ENCODE measurements around the gene COL16A1.

Gene COL16A1

GRCh38 chr1:31645274-31645568 is 58.6 kb downstream of the COL16A1 start:
- DNase-seq, result no peak

- DNase-seq, result peak; percentile 97 to 99
Measured at GRCh38 chr1:31644560-31645273, 59.1 kb downstream of the COL16A1 start, which contains the start of gene PEF1. TSS of gene PEF1 (minus strand) at chr1:31644876. CDS start at chr1:31644864, 12 bp downstream.

GRCh38 chr1:31643976-31644559 is 59.7 kb downstream of the COL16A1 start:
- DNase-seq, result peak in 1 of 2 experiments; percentile 50

GRCh38 chr1:31642897-31643296 is 60.9 kb downstream of the COL16A1 start:
- no peak for DNase-seq

DNA sequence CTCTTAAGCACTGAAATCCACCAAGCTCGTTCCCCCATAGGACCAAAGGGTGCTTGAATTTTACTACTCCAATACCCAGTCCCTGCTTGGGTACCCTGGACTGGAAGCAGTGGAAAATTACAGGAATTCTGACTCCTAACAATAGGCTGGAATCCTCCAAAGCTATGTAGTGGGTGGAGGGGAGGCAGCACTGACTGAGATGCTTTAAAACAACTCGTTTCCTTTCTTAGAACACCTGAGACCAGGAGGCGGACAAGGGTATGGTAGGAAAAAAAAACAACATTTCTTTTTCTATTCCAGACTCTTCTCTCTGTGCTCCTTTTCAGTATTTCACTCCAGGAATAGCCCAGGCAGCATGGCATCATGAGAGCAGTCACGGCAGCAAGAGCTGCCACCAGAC is 61.5 kb downstream of the COL16A1 start:
- DNase-seq, result no peak

DNA sequence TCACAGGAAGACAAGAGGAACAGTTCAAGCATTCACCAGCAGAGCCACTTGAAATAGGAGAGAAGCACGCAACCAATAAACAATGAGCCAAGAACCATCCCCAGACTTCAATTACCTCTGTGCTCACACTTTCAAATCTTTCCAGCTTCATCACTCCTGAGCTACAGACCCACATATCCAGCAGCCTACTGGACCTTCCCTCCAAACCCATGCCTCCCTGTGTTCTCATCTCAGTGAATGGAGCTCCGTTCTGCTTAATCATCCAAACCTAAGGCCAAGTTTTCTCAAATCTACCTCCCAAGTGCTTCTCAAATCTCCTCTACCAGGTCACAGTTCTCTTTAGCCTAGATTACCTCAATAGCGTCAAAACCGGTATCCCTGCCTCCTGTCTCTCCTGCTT is 62.9 kb downstream of the COL16A1 start:
- DNase-seq, result no peak

- DNase-seq, result no peak
Measured at GRCh38 chr1:31640179-31640578, 63.6 kb downstream of the COL16A1 start.

GRCh38 chr1:31639543-31639942 is 64.3 kb downstream of the COL16A1 start:
- no peak for DNase-seq

GRCh38 chr1:31637915-31638673 is 65.7 kb downstream of the COL16A1 start:
- no peak for DNase-seq

- no peak for DNase-seq
Measured at GRCh38 chr1:31633117-31633516, 70.7 kb downstream of the COL16A1 start.

- no peak for DNase-seq
Measured at GRCh38 chr1:31632649-31633048, 71.2 kb downstream of the COL16A1 start.

DNA sequence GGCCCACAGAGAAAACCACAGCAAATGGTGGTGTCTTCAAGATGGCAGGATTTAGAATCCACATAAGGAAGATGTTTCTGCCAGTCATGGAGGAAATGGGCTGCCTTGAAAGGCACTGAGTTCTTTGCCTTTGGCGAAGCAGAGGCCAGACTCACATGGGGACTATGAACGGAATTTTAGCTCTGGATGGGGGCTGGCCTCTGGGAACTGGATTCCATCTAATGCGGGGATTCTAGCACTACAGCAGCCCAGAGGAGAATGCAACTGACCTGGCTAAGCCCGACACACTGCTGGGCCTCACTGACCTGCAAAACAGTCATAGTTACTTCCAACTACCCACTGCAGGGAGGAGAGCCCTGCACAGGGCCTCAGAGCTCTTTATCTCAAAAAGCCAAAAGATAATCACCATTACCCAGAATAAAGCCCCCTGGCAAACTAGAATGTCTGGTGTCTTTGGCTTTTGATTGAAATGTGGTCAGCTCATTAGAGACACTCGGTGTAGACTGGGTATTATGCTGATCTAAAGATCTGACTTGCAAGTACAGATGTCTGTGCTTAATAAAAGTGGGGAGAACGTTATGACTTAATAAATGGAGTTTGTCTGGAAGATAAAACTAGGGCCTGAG is 74.8 kb downstream of the COL16A1 start:
- no peak for DNase-seq

DNA sequence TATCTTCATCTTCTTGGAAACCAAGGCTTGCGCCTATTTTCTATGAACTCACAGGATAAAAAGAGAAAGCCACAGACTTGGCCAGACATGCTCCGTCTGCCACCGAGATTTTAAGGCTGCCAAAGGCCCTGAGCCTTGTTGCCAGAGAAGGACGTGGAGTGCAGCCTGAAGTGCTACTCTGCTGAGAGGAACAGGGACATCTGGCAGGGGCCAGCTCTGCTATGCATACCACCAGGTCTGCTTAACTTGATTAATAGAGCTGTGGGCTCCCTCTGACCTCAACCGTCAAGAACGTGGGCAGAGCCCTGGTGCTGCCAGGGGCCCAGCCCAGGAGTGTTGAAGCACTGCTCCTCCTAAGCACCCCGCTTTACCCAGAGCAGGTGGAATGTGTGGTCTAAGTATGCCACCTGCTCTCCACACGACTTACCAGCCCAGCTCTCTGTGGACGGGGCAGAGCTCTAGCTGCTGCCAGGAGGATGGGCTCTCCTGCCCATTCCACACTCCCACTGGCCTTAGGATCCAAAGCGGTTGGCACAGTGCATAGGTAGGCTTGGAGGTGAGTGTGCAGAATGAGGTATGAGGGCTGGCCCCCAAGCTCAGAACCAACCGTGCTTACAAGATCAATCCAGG is 75.8 kb downstream of the COL16A1 start:
- DNase-seq, result no peak

DNA sequence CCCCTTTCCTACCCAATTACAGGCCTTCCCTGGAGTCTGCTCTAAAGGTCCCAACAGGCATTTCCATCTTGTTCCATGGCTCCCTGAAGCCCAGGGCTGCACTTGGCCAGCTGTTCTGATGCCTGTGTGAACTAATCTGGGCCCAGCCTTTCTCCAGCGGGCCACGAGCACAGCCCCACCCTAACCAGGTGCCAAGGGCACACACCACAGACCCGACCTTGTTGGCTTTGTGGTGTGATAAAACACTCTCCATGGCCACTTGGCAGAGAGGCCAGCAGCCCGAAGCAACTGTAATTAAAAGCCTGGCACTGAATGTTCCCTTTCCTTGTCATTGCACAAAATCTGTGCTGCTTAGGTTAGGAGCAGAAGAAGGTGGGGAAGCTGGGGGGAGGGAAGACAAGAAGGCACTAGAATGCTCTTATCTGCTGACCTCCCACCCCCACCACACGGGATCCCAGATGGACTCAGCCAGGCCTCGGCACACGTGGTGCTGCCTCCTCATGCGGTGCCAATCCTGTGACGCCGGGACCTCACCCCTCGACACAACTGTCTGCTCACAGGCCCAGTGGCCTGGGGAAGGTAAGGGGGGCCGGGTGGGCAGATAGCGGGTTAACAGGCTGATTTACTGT is 76.4 kb downstream of the COL16A1 start:
- DNase-seq, result no peak

- DNase-seq, result no peak
Measured at GRCh38 chr1:31626223-31627207, 77.3 kb downstream of the COL16A1 start.

GRCh38 chr1:31625561-31626222 is 78.1 kb downstream of the COL16A1 start:
- no peak for DNase-seq

GRCh38 chr1:31624731-31625514 is 78.9 kb downstream of the COL16A1 start:
- no peak for DNase-seq

DNA sequence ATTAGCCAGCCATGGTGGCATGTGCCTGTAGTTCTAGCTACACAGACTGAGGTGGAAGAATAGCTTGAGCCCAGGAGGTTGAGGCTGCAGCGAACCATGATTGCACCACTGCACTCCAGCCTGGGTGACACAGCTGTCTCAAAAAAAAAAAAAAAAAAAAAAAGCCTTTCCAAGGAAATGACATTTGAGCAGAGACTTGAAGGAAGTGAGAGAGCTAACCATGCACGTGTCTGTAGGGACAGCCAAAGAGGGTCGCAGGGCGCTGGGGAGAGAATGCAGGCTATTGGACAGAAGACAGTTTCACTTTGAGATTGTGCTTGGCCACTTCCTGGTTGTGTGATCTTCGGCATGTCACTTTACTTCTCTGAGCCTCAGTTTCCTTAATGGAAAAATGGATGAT is 79.5 kb downstream of the COL16A1 start:
- DNase-seq, result no peak

GRCh38 chr1:31623365-31623764 is 80.5 kb downstream of the COL16A1 start:
- no peak for DNase-seq
